ENCODE measurements around the gene SCAMP1.

The SCAMP1 gene

DNA sequence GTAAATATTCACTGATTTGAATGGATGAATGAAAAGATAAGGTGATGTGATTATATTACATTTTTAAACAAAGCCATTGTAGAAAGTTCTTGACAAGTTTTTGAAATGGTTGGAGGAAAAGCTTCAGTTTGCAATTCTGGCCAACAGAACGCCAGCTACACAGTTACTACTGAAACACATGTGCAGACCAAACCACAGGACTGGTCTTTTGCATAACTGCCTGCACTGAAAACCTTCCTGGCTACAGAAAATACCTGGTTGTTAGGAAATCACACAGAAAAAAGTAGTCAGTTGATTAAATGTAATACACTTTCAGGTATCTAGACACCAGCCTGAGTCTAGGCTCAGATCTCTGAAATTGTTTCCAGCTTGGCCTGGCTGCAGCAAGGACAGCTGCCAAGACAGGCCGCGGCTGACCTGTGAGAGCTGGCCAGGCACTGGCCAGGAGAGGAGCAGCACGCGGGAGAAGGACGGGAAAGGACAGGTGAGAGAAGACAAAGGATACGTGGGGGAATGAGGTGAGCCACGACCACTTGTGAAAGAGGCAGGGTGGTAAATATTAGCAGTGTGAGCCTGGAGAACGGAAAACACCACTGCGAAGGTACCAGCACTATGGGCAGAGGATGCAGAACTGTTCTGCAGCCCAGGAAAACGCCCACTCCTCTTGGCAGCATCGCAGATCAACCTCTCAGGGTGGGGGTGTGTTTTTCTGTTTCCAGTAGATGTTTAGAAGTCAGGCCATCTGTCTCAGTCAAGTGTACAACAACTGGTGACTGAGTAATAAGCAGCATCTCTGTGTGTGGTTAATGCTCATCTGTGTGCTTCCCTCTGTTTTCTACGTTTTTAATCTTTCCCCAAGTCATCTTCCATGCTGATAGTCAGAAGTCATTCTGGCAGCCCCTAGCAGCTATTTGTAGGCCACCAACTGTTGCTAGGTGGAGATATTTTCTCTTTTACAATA is 137.4 kb downstream of the SCAMP1 start:
- DNase-seq = no peak

DNA sequence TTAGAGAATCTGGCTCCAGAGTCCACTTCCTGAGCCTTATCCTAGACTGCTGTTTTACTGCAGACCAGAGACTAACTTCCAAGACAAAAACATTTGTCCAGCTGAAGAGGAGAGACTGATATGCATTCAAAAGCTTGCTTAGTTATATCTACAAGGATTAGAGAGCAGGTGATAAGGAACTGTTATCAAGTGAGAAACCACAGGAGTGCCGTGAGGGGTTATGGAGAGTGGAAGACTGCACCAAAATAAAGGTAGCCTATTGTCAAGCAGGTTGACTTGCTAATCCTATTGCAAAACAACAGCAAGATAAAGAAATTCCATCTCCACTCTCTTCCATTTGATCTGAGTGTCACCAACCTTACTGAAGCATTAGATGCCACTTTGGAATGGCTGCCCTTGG is 139.1 kb downstream of the SCAMP1 start:
- DNase-seq = no peak

- DNase-seq = no peak
Observed at GRCh38 chr5:78500028-78500427, 139.6 kb downstream of the SCAMP1 start.

GRCh38 chr5:78500871-78501270 is 140.5 kb downstream of the SCAMP1 start:
- DNase-seq = no peak

DNA sequence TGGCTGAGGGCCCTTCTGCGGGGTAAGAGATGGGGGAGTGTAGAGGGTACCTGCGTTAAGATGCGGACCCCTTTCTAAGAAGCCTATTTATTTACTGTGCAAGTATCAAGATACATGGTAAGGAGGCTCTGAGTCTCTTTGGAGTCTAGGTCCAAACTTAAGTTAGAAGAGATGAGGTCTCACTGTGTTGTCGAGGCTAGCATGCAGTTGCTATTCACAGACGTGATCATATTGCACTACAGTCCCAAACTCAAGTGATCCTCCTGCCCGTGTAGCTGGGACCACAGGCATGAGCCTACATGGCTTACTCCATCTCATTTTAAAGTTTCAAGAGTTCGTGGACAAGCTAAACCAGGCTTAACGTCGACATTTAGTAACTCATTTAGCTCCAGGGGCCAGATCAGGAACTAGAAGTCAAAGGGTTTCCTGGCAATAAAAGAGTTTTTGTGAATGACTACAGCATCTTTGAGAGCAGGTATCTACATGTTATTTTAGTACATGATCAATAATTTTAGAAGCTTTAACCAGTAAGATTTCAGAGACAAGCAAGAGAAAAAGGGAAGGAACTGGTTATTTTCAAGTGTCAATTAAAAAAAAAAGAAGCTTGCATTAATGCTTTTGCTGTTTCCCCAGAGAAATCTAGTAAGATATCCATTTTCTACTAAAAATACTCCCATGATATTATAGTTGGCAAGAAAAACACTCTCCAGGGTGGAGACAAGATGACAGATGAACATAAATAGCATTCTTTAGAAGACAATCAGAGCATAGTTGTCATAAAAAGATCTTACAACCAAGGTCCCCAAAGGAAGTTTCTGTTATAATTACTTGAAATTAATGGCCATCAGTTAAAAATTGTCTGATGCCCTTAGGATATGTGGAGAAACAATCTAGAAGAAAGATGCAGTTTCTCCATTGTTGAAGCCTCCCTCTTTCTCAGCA is 141.3 kb downstream of the SCAMP1 start:
- no peak for DNase-seq

GRCh38 chr5:78503958-78504653 is 143.7 kb downstream of the SCAMP1 start:
- no peak for DNase-seq

DNA sequence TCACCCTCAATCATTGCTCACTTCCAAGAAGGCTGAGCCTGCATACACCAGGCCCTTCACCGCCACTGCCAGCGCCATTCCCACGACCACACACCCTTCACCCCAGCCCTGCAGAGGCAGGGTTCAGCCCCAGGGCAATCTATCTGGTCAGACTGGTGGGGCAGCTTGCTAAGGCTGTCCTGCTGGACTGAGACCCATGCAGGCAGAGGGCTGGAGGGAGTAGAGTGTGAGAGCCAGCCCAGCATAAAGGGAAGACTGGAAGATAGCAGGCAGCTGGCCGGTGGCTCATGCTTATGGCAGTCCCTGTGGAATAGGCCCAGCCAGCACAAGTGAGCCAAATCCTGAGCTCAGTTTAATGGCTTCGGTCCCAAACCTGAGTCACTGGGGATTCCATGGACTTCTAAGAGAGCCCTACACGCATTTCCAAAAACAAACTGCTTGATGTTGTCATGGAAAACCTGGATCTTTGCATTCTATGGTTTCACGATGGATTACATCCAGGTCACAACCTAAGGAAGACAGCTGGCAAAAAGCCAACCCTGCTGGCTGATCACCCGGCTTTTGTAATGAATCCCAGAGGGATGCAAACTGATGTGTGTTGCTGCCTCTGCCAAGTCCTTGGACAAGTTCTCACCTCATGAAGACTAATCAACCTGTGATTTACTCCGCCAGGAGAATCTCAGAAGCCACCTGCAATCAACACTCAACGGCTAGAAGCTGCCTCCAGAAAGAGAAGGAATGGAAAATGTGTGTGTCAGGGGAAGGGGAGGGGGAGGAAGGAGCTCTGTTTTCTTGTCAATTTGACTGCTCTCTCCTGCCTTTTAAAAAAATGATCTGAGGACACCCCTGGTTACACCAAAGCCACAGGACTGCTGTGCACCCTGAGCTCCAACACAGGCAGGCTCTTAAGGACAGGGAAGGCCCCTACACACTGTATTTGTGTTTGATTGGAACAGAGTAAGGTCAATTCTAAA is 144.6 kb downstream of the SCAMP1 start:
- DNase-seq = no peak

GRCh38 chr5:78505860-78506259 is 145.4 kb downstream of the SCAMP1 start:
- DNase-seq = no peak

DNA sequence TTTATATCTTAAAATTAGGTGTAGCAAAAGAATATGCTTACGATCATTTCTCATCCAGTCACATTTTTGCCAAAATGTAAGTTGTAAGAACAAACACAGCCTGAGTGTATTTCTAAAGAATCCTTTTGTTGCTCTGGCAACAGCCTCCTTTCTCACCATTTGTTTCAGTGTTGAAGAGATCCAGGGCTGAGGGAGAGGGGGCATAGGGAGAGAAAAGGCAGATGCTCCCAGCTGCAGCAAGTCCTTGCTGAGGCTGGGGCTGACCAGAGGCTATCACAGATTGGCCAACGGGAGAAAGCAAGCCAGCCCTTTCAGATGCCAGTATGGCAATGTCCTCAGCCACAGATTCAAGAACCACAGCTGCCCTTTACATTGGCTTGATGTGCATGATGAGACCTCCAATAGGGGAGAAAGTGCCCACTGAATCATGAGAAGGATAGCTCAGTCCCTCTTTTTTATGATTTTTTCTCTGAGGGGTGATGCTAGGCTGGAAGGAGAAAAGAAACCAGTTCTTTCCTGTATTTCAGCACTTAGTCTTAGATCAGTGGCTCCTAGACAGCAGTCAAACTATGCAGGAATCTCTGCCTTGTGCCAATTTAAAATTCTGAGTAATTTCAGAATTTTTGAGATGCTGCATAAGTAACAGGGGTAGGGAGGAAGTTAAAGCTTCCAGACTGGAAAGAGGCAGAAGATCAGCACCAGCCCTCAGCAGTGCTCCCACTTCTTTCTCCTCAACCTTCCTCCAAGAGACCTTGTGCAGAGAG is 146.0 kb downstream of the SCAMP1 start:
- DNase-seq = no peak

- no peak for DNase-seq
Observed at GRCh38 chr5:78507531-78507930, 147.1 kb downstream of the SCAMP1 start.

DNA sequence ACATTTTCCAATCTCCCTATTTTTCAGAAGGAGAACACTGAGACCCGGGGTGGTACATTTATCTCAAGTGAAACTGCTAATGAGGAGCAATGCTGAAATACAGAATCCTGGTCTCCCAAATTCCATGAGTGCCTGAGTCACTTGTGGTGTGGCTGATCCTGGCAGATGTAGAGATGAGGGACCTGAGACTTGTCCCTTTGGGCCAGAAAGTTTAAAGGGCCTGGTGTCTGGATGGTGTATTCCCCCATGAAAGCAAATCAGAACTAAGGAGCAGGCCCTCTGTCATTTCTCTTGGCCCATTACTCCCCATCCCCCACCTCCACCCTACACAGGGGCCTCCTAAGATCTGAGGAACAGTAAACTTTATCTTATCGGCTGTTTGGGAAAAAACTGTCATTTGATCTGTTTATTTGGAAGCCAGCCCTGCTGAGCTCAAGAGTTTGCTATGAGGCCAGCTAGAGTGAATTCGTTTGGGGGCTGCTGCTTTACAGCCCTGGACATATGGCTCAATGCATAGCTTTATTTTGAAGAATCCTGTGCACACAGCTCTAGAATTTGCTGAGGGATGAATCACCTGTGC is 147.9 kb downstream of the SCAMP1 start:
- no peak for DNase-seq

GRCh38 chr5:78509145-78509865 is 148.9 kb downstream of the SCAMP1 start:
- DNase-seq = no peak

- DNase-seq = peak; percentile 16
Observed at GRCh38 chr5:78509884-78510769, 149.7 kb downstream of the SCAMP1 start.

DNA sequence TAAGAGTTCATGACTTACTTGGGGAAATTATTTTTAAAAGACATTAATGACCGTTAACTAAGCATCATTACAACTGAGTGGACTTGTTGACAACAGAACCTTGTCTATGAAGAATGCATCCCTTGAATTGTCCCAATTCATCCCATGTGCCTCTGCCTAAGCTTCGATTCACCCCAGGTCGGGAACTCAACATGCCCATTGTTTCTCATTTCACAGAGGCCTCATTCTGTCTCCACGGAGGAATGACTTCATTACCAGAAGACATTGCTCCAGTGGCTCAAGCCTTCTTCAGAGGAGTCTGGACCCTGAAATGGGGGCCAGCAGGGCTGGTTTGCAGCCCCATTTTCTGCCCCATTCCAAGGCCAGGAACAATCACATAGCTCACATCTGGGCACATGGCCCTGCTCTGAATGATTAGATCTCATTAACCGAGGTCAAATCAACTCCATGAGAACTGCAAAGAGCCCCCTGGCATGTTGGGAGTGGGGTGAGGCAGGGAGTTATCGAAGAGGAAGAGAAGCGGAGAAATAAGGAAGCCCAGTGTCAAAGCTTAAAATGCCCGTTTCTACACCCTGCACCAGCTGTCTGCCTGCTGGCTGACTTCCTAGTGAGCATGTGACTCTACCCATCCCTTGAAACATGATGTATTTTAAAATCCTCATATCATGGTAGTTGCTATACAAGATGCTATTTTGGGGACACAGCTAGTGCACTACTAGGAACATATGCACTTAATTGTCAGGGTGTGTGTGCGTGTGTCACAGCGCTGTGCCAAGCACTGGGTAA is 150.9 kb downstream of the SCAMP1 start:
- no peak for DNase-seq

- no peak for DNase-seq
Observed at GRCh38 chr5:78512435-78512834, 152.0 kb downstream of the SCAMP1 start.

GRCh38 chr5:78513441-78513840 is 153.0 kb downstream of the SCAMP1 start:
- DNase-seq = no peak

DNA sequence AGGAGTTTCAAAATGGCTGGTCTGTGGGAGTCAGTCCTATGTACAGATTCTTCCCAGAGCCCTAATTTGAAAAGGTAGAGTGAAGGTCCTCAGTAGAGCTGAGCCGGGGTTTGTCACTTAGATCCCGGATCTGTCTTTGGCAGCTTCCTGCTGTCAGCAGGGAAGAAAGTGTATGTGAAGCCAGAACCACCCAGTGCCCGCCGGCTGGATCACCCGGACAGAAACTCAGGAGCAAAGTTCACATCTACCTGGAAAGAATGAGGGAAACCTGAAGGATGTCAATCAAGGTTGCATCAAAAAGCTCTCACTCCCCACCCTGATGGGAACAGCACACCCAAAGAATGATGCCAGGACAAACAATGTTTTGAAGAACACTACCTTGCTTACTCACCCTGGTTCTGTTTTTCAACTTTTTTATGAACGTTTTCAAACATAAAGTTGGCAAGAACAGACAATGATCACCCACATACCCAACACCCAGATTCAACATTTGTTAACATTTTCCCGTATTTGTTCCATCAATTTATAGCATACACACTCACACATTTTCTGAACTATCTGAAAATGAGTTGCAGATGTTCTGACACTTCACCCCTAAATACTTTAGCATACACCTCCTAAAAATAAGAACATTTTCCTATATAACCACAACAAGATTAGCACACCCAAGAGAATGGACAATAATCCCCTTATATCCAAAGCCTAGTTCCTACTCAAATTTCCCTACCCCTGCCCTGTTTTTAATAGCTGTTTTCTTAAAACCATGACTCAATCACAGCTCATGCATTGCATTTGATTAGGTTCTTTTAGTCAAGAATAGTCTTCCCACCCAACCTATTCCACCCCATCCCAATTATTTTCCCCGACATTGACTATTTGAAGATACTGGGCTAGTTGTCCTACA is 154.3 kb downstream of the SCAMP1 start:
- DNase-seq = no peak

Measured in CD4-positive, alpha-beta T cell treated with Interleukin-10 for 1 hour (primary cell).